Activated CD8-positive, alpha-beta T cell treated with anti-CD3 and anti-CD28 coated beads, Interleukin-2, amount 10 ng/mL, durations not matched to agents 7 days and 5 days (primary cell): Measurements from ENCODE around the gene NRL. TPM values are rescaled to one million over a fixed set of nuclear protein-coding genes. Genes with fewer than 3 reads are reported as not detected.
"Not testable (repeated sequence)": the region's sequence is repeated elsewhere in the genome, so short reads cannot be mapped to it uniquely, and the experiment has no call there.

Source experiments
- ATAC-seq: fragments of 150-1000 bp; cut with Tn5 transposase; one replicate; pipeline ENCODE4 v1.10.0; 2021; ENCODE audit warnings: moderate library complexity
- CTCF ChIA-PET: fragments of 350-600 bp; sonication (Branson Sonifier 250); formaldehyde crosslinking; loops from one replicate; lab custom pipeline; 2021; ENCODE audit warnings: antibody characterized with exemption; lab: Charles Lee
- POLR2A ChIA-PET: fragments of 350-600 bp; sonication (Branson Sonifier 250); formaldehyde crosslinking; loops from one replicate; lab custom pipeline; 2021; ENCODE audit warnings: antibody characterized with exemption; lab: Charles Lee
- DNase-seq: peaks from one replicate; pipeline ENCODE4 v3.0.0-alpha.2; 2020
- H3K27ac Mint-ChIP-seq: one replicate; pipeline ENCODE4 v1.8.0; 2021; ENCODE audit warnings: mild to moderate bottlenecking, mixed read lengths
- H3K27me3 Mint-ChIP-seq: one replicate; pipeline ENCODE4 v1.8.0; 2021; ENCODE audit warnings: low read depth, mixed read lengths
- H3K36me3 Mint-ChIP-seq: one replicate; pipeline ENCODE4 v1.8.0; 2021; ENCODE audit warnings: low read depth, mixed read lengths
- H3K4me1 Mint-ChIP-seq: one replicate; pipeline ENCODE4 v1.8.0; 2021; ENCODE audit warnings: low read depth, mixed read lengths
- H3K4me3 Mint-ChIP-seq: one replicate; pipeline ENCODE4 v1.8.0; 2021; ENCODE audit warnings: mild to moderate bottlenecking, mixed read lengths
- H3K9me3 Mint-ChIP-seq: one replicate; pipeline ENCODE4 v1.8.0; 2022; ENCODE audit warnings: mixed read lengths; ENCODE audit not compliant: insufficient read depth
- microRNA-seq: library from miRNA; unstranded; fragments of <30 nt; microRNA quantifications from one replicate; pipeline ENCODE4 v1.2.0, GENCODE V29; 2022
- total RNA-seq, 2 experiments: library from RNA; stranded (reverse); gene quantifications; one replicate each; pipeline ENCODE4 v1.2.3, GENCODE V29; 2021

Gene NRL
- total RNA-seq, 2 experiments from 2014 or later: 2.8 to 3.4 TPM

GRCh38 chr14:24035769-24036168 lies 79.0 kb downstream of the NRL start:
- H3K36me3 Mint-ChIP-seq, POLR2A ChIA-PET, DNase-seq, H3K27me3 Mint-ChIP-seq: not testable (repeated sequence)
- ATAC-seq: peak; percentile 9
- Mint-ChIP-seq H3K27ac (peak overlapping the region; percentile 84), H3K9me3 (peaks cover 21% of the 10 kb centered on the region), H3K4me1 (peaks cover 20% of the 10 kb centered on the region), H3K4me3 (peak overlapping the region; percentile 82)
- CTCF ChIA-PET: interaction anchor here (0.7 to 1.1 kb wide), 4 partner anchors 10 to 73 kb away, joined by 3 to 5 read pairs (median 5); partner anchors contain the start of gene CARMIL3

GRCh38 chr14:24032727-24033418 lies 81.9 kb downstream of the NRL start:
- H3K36me3 Mint-ChIP-seq: peaks cover 7% of the 10 kb centered on the region
- no peak for ATAC-seq
- ChIA-PET POLR2A (interaction anchor here (0.6 to 0.7 kb wide), 2 partner anchors 25 to 103 kb away, joined by 3 to 4 read pairs; partner anchors contain the start of gene PSME1), CTCF (no interaction called here)
- H3K4me3 Mint-ChIP-seq: no peak overlapping the region
- DNase-seq: no peak
- H3K4me1 Mint-ChIP-seq: peaks cover 12% of the 10 kb centered on the region
- peaks cover 22% of the 10 kb centered on the region for H3K9me3 Mint-ChIP-seq
- no peak overlapping the region for H3K27ac Mint-ChIP-seq
- H3K27me3 Mint-ChIP-seq: peaks cover 5% of the 10 kb centered on the region

GRCh38 chr14:24031331-24031730 lies 83.4 kb downstream of the NRL start:
- POLR2A ChIA-PET, H3K4me1 Mint-ChIP-seq, H3K4me3 Mint-ChIP-seq, H3K27ac Mint-ChIP-seq, DNase-seq, ATAC-seq: not testable (repeated sequence)
- CTCF ChIA-PET: interaction anchor here (1.2 kb wide), 1 partner anchor 77 kb away, joined by 3 read pairs; no protein-coding TSS in a partner anchor
- Mint-ChIP-seq H3K9me3 (peaks cover 22% of the 10 kb centered on the region), H3K27me3 (peaks cover 21% of the 10 kb centered on the region), H3K36me3 (peaks cover 13% of the 10 kb centered on the region)

- Mint-ChIP-seq H3K9me3 (peaks cover 22% of the 10 kb centered on the region), H3K36me3 (peaks cover 14% of the 10 kb centered on the region), H3K27me3 (peaks cover 28% of the 10 kb centered on the region)
- POLR2A ChIA-PET, DNase-seq, H3K4me1 Mint-ChIP-seq, H3K27ac Mint-ChIP-seq, ATAC-seq, CTCF ChIA-PET, H3K4me3 Mint-ChIP-seq: not testable (repeated sequence)
Observed at GRCh38 chr14:24029687-24030086, 85.1 kb downstream of the NRL start.

Small RNAs within 50 kb of the gene (microRNA-seq; reads per million reads assigned to microRNA genes)
- gene MIR7703: not detected

Other genes starting within 250 kb of the NRL start
- 10 to 100 TPM; 18.3 to 19.4 TPM for gene DHRS4, start 161.2 kb downstream of the NRL start, total RNA-seq
- gene DHRS4L2, start 126.0 kb downstream of the NRL start, total RNA-seq: 10 to 100 TPM; 17.7 to 19.1 TPM
- gene CARMIL3, start 62.9 kb downstream of the NRL start, total RNA-seq: under 1 TPM; 0.86 to 0.95 TPM
- gene CPNE6, start 43.4 kb downstream of the NRL start, total RNA-seq: under 1 TPM in 1 of 2 experiments, not detected in 1; 0.10 TPM
- 10 to 100 TPM; 49.6 to 54.9 TPM for gene PCK2, start 20.6 kb downstream of the NRL start, total RNA-seq
- 100 to 1,000 TPM; 101 to 107 TPM for gene DCAF11, start 172 bp downstream of the NRL start, total RNA-seq
- gene FITM1, start 15.7 kb upstream of the NRL start, total RNA-seq: 1 to 10 TPM; 1.4 to 2.1 TPM
- 100 to 1,000 TPM; 516 to 530 TPM for gene PSME1, start 21.2 kb upstream of the NRL start, total RNA-seq
- 10 to 100 TPM; 49.9 to 53.2 TPM for gene EMC9, start 26.6 kb upstream of the NRL start, total RNA-seq
- gene PSME2, start 31.7 kb upstream of the NRL start, total RNA-seq: 100 to 1,000 TPM; 635 to 636 TPM
- gene RNF31, start 32.5 kb upstream of the NRL start, total RNA-seq: 100 to 1,000 TPM; 123 to 142 TPM
- 100 to 1,000 TPM; 221 to 242 TPM for gene IRF9, start 46.3 kb upstream of the NRL start, total RNA-seq
- 10 to 100 TPM; 54.5 to 58.6 TPM for gene REC8, start 57.1 kb upstream of the NRL start, total RNA-seq
- gene IPO4, start 73.9 kb upstream of the NRL start, total RNA-seq: 10 to 100 TPM; 56.3 to 60.1 TPM
- 10 to 100 TPM; 29.3 to 32.8 TPM for gene TM9SF1, start 80.5 kb upstream of the NRL start, total RNA-seq
- not detected for gene TSSK4, start 90.7 kb upstream of the NRL start, total RNA-seq
- gene CHMP4A, start 98.5 kb upstream of the NRL start, total RNA-seq: 10 to 100 TPM; 83.2 to 93.4 TPM
- gene MDP1, start 101.1 kb upstream of the NRL start, total RNA-seq: 10 to 100 TPM; 16.9 to 18.2 TPM
- gene NEDD8, start 117.4 kb upstream of the NRL start, total RNA-seq: 100 to 1,000 TPM; 214 to 222 TPM
- 10 to 100 TPM; 67.2 to 68.4 TPM for gene GMPR2, start 118.0 kb upstream of the NRL start, total RNA-seq
- gene TINF2, start 127.7 kb upstream of the NRL start, total RNA-seq: 100 to 1,000 TPM; 128 to 131 TPM
- gene TGM1, start 148.2 kb upstream of the NRL start, total RNA-seq: 1 to 10 TPM; 2.7 to 3.1 TPM
- gene RABGGTA, start 156.6 kb upstream of the NRL start, total RNA-seq: 10 to 100 TPM; 47.7 to 51.8 TPM
- 10 to 100 TPM; 28.6 to 33.9 TPM for gene DHRS1, start 184.8 kb upstream of the NRL start, total RNA-seq
- gene NOP9, start 184.9 kb upstream of the NRL start, total RNA-seq: 10 to 100 TPM; 35.2 to 36.7 TPM
- gene CIDEB, start 193.0 kb upstream of the NRL start, total RNA-seq: 10 to 100 TPM; 47.2 to 48.2 TPM
- gene LTB4R2, start 195.2 kb upstream of the NRL start, total RNA-seq: 10 to 100 TPM; 17.8 to 18.7 TPM
- 10 to 100 TPM; 26.9 to 28.0 TPM for gene LTB4R, start 196.6 kb upstream of the NRL start, total RNA-seq
- 1 to 10 TPM; 3.4 to 4.7 TPM for gene ADCY4, start 220.1 kb upstream of the NRL start, total RNA-seq
- gene RIPK3, start 225.0 kb upstream of the NRL start, total RNA-seq: 10 to 100 TPM; 26.9 to 28.6 TPM